GM20431 (cell line): Measurements from ENCODE around the gene CALCOCO2.

Experiments
- in situ Hi-C: fragments of 300-500 bp; cut with MseI, MboI; formaldehyde crosslinking; loops from one replicate; pipeline ENCODE4 v1.15.0; 2020; ENCODE audit warnings: low sequenced_read_pairs; ENCODE audit not compliant: unreplicated experiment

CALCOCO2 gene

GRCh38 chr17:48908047-48908843 is 77.4 kb downstream of the CALCOCO2 start, which contains the start of gene UBE2Z:
Gene UBE2Z (plus strand): TSS chr17:48908407. CDS start chr17:48908504, 97 bp downstream.
- in situ Hi-C loops, result no loop called here

GRCh38 chr17:48908853-48909394 is 78.1 kb downstream of the CALCOCO2 start:
- in situ Hi-C loops, result no loop called here

GRCh38 chr17:48909783-48910182 is 78.9 kb downstream of the CALCOCO2 start:
- in situ Hi-C loops, result no loop called here

- in situ Hi-C loops, result no loop called here
Observed at GRCh38 chr17:48910370-48910769, 79.5 kb downstream of the CALCOCO2 start.

- in situ Hi-C loops, result no loop called here
Observed at GRCh38 chr17:48912476-48912875, 81.6 kb downstream of the CALCOCO2 start.
